NCI-H2171 (cell line): ENCODE results near the gene M1AP.
A peak's percentile ranks its signal among the peaks of the same experiment; 100 is the strongest.

Source experiments
- DNase-seq: peaks from one replicate; lab custom pipeline; 2025; lab: John Stamatoyannopoulos, UW

The M1AP gene

DNA sequence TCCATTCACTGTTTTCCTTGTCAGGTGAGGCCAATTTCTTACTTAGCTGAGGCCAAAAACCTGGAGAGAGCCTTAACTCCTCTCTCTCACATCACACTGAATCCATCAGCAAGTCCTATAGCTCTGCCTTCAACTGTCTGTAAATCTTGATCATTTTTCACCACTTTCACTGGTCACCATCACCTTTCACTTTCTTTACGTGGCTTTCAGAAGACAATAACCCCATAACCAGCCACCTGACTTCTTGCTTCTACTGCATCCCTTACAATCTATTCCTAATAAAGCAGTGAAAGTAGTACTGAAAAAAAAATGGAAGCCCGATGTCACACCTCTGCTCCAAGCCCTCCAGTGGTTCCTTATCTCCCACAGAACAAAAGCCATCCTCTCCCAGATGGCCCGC is 102.1 kb downstream of the M1AP start:
- DNase-seq: no peak

DNA sequence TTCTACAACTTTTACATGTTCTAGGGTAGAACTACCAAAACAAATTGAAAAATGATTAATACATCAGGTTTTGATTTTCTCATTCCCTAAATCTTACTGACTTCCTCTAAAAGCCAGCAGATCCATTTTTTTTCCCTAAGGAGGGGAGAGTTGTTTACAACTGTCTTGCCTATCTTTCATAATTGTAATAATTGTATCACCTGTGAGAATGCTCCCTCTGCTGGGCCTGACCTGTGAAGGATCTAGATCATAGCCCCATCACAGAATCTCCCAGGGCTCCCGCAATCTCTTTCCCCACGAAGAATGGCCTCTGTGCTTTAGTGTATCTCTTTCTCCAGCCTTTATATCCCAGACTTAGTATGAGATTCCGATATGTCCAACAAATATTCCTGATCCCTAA is 103.5 kb downstream of the M1AP start:
- DNase-seq: no peak

DNA sequence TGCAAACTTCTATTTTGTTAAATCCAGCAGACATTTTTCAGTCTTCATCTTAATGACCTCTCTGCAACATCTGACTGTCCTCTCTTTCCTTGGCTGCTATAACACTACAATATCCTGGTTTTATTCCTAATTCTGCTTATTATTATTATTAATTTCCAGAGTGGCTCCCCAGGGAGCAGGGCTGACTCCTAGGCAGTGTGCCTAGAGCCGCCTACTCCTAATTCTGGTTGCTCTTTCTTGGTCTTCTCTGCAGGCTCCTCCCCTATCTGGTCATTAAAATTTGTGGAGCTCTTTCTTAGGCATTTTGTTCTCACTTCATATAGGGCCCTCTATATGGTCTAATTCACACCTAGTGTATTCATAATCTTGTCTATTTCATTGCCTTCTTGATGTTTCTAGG is 105.2 kb downstream of the M1AP start:
- DNase-seq: no peak

DNA sequence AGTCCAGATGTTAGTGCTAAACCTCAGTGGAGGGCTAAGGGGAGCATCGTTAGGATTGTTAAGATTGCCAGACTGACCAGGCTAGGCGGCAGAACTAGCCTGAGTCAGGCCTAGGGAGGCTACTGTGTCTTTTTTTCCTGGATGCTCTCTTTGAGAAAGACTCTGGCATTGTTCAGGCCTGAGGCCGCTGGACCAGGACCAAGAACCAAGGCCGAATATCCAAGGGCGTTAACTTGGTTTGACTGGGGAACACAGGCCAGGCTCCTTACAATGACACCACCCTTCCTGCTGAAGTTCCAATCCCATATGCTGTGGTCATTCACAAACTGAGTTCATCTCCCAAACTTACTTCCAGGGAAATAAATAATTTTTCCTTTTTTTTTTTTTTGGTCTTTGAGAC is 107.8 kb downstream of the M1AP start:
- no peak for DNase-seq

DNA sequence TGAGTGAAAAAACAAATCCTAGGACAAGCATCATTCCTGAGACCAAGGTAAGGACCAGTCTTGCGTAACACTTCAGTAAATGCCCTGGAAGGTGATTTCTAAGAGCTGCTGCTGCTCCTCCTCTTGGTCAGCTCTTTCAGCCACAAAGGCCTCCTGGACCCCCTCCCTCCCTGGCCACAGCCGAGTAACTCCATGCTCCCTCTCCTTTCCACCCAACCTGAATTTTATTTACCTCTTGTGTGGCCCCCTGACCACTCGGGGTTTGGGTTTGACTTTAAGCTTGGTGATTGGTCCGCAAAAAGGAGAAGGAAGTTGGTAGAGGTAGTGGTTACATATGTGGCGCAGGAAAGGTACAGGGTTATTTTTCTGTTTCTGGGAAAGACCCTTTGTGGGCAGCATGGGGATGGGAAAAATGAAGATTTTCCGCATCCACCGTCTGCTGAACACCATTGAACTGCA is 109.2 kb downstream of the M1AP start:
- no peak for DNase-seq

DNA sequence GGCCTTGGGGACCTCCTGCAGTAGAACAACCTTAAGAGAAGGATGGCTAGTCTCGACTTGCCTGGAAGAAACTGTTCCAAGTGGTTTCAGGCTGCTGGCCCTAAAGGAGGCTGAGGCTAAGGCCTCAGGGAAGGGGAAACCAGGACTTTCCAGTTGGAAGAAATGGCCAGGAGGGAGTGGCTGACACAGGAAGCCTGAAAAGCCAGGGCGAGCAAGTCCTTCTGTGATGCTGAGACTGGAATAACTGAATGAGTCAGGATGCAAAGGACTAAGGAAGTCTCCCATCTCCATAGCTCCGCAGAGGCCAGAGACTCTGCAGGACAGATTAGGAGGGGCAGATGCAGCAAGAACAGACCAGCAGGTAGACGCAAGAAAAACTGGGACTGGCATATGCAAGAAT is 111.0 kb downstream of the M1AP start:
- DNase-seq: no peak

DNA sequence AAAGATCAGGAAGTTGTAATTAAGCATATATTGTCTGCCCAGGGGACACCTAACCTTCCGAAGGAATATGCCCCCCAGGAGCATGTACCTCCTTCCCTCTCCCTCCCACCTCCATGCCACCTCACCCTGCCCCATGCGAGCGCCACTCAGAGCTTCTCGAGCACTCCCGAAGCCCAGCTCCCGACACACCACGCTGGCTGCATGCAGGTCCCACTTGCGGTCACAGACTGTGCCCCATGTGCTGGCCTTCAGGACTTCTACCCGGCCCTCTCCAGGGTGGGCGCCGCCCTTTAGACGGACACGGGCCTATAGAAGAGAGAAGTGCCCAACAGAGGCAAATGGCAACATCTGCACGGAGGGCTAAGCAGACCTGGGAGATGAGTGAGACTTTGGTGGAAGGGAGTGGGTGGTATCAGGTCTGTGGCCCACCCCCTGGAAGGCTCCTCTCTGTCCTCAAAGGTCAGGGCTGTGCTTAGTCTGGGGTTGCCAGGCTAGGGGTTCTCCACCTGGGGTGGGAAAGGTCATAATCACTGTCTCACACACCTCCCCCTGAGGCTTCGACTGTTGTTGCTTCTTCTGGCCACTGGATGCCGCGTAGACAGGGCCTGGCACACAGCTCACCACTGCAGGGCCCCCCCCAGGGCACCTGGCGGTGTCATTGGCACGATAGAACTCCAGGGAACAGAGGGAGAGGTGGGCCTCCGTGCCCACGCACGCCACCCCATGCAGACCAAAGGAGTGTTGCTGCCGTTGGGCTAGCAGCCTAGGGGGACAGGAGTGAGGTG is 111.8 kb downstream of the M1AP start:
- DNase-seq: no peak

DNA sequence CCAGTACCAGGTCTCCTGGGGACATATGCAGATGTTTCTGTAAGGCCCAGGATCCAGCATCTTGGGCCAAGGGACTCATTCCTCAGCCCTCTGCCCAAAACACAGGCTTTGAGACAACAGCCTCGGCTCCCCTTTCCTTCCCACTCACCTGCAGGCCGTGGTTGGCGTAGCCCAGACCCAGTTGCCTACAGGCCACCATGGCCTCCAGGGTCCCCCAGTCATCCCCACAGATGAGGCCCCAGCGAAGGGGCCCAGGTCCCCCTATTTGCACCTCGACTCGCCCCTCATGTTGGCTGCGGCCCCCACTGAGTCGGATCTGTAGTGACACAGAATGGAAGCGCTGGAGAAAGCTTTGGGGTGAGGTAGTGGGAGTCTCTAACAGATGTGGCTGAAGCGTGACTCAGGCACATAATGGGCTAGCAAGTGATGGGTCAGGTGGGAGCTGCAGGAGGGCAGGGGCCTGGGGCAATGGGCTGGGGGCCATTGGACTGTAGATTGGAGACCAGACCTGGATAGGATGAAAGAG is 112.6 kb downstream of the M1AP start:
- no peak for DNase-seq

DNA sequence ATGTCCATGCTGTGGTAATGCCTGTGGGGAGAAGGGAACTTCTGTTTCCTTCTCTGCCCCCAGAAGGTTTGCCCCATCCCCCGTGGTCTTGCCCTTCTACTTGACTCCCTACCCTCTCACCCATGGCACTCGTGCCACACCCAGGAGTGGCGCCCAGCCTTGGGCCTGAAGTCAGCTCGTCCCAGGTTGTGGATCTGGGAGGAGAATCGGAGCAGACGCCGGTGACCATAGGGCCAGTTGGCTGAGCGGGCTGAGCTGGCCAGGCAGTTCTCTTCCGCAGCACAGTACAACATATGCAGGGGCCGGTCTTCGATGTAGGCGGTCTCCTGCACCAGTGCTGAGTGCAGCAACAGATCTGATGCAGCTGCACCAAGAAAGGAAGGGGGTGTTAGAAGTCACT is 113.7 kb downstream of the M1AP start:
- no peak for DNase-seq

DNA sequence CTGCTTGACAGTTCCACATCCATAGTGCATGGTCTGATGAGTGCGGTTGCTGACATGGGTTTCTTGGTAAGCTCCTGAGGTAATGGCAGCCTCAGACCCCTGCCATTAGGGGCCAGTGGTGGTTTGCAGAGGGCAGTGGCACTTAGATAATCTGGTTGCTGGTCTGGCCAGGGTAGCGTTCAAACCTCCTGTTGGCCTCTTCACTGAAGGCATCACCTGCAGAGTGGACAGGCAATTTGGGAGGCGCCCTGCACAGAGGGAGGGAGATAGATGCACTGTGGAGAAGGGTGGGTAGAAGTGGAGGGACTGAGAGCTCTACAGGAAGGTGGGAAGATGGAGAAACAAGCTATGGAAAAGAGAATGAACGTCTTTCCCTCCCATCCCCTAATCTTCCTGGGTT is 114.7 kb downstream of the M1AP start:
- no peak for DNase-seq

DNA sequence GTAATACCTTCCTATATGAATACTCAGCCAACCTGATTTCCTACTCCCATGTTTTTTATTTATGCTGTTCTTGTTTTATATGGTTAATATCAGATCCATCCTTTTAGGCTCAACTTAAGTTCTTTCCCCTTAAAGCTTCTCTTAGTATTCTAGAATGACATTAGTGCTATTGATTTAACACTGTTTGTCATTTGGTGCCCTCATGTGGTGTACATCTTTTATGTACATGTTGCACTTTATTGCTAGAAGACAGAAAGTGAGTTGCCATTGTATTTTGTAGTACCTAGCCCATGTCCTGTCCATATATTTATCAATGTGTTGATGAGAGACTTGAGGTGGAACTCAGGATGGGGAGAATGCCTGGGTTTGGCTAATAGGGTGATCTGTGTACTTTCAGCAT is 115.9 kb downstream of the M1AP start:
- DNase-seq: no peak

DNA sequence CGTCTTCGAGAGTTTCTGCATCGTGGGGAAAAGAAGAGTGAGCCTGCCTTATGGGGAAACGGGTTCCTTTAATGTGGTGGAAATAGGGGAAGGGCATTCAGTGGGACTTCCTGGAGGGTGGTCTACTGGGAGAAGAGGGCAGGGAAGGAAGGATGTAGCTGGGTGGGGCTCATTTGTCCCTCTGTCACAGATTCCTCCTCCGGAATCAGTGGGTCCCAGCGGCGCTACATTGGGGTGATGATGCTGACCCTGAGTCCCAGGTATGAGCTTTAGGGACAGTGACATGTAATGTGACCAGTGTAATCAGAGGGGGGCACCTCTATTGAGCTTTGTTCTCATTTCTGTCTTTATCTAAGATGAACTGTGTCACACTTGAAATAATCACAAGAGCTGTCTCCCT is 116.5 kb downstream of the M1AP start:
- no peak for DNase-seq

DNA sequence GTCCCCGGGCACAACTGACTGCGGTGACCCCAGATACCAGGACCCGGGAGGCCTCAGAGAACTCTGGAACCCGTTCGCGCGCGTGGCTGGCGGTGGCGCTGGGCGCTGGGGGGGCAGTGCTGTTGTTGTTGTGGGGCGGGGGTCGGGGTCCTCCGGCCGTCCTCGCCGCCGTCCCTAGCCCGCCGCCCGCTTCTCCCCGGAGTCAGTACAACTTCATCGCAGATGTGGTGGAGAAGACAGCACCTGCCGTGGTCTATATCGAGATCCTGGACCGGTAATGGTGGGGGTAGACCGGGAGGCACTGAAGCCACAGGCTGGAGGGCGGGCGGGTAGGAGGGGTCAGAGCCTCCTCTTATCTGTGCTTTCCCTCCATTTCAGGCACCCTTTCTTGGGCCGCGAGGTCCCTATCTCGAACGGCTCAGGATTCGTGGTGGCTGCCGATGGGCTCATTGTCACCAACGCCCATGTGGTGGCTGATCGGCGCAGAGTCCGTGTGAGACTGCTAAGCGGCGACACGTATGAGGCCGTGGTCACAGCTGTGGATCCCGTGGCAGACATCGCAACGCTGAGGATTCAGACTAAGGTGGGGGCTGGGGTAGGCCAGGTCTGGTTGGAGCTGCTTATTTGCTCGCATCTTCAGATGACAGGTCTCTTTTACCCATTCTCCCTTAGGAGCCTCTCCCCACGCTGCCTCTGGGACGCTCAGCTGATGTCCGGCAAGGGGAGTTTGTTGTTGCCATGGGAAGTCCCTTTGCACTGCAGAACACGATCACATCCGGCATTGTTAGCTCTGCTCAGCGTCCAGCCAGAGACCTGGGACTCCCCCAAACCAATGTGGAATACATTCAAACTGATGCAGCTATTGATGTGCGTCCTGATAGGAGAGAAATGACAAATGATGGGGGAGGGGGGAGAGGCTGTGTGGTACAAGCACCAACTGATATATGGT is 117.6 kb downstream of the M1AP start:
- no peak for DNase-seq

DNA sequence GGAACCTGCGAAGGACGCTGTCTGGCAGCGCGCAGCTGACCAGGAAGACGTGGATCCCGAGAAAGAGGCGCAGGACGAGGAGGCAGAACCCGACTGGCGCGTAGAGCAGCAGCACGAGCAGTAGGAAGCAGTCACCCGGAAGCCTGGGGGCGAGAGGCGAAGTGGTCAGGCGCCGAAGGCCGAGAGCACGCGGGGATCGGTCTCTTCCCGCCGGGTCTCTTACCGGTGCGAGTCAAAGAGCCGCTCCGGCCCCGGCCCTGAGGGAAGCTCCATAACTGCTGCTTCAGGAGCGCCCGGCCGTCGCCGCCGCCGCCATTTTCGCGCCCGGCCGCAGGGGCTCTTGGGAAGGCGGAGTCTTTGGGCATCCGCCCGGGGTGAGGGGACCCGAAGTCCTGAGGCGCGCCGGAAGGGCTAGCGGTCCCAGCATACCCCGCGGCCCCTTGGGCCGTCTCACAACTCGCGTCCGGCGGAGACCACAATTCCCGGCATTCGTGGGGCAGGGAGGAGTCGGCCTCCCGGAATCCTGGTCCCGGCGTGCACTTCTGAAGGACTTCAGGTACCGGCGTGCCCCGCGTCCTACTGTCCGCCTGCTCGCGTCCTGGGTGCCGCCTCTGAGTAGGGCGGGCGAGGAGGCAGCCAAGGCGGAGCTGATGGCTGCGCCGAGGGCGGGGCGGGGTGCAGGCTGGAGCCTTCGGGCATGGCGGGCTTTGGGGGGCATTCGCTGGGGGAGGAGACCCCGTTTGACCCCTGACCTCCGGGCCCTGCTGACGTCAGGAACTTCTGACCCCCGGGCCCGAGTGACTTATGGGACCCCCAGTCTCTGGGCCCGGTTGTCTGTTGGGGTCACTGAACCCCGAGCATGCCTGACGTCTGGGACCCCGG is 118.5 kb downstream of the M1AP start, which contains the start of the genes AUP1 and HTRA2:
TSS of gene AUP1 (minus strand) at position 350 of the 882 bp plus-strand sequence. CDS start at position 273, 77 bp downstream.
TSS of gene HTRA2 (plus strand) at position 577 of the 882 bp plus-strand sequence. CDS start at position 651, 74 bp downstream.
- DNase-seq: peak; percentile 98

DNA sequence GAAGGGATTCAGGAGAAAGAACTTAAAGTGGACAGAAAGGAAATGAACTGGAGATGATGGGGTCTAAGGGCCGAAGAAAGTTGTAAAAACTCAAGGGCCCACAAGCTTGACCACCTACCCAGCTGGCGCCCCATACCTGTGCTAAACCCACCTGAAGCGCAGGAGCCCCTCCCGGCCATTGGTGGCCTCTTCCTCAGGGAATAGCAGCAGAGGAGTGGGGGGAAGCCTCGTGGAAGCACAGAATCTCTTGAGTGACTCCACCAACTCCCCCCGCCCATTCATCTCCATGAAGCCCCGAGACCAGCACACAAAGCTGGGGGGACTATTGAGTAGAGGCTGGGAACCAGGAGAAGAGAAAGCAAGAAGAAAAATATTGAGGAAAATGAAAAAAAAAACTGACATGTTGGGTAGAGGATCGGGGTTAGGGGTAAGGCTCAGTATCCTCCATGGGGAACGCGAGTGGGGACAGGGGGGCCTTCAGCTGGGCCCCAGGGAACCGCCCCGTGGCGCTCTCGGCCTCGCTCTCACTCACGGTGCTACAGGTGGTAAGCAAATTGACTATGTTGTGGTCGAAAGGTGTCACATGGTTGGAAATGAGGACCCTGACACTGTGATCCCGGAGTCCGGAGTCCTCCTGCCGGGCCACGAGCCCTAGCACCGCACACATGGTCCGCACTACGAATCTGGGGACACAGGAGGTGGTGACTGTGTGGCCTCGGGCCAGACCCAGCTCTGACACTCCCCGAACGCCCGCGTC is 119.4 kb downstream of the M1AP start:
- no peak for DNase-seq

DNA sequence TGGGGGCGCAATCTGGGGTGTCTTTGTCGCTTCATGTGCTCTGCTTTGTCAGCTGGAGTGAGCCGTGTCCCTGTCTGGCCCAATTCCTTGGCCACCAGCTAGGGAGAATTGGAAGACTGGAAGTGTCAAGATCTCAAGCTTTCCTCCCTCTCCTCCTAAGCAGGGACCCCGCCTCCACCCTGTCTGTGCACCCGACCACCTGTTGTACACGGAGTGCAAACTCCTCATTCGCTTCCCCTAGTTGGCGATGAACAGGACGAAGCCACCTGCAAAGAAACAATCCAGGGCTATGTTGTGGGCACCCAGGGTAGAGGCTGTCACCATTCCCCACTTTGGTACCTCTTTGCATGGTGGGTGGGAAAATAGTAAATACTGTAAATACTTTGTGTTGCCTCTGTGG is 120.4 kb downstream of the M1AP start:
- DNase-seq: no peak

DNA sequence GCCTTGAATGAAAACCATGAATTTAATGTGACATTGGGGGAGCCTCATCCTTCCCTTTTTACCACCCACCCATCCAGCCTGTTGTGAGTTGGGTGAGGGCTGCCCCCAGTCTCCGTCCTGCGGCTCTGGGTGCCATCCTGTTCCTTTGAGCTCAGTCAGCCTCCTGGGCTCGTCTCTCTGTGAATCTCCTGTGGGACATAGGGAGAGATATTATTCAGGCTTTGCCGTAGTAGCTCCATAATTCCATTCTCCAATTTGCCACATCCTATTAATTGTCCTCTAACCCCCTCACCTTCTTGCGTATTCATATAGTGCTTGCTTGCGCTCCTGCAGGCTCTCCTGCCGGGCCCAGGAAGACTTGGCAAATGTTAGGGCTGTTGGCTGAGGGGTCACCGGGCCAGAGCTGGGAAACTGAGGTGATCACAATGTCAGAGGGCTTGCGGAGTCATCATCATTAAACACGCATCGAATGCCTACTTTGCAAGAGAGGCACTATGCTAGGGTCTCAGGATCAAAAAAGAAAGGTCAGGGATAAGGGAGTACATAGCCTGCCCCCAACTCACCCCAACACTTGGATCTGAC is 121.4 kb downstream of the M1AP start:
- DNase-seq: no peak

DNA sequence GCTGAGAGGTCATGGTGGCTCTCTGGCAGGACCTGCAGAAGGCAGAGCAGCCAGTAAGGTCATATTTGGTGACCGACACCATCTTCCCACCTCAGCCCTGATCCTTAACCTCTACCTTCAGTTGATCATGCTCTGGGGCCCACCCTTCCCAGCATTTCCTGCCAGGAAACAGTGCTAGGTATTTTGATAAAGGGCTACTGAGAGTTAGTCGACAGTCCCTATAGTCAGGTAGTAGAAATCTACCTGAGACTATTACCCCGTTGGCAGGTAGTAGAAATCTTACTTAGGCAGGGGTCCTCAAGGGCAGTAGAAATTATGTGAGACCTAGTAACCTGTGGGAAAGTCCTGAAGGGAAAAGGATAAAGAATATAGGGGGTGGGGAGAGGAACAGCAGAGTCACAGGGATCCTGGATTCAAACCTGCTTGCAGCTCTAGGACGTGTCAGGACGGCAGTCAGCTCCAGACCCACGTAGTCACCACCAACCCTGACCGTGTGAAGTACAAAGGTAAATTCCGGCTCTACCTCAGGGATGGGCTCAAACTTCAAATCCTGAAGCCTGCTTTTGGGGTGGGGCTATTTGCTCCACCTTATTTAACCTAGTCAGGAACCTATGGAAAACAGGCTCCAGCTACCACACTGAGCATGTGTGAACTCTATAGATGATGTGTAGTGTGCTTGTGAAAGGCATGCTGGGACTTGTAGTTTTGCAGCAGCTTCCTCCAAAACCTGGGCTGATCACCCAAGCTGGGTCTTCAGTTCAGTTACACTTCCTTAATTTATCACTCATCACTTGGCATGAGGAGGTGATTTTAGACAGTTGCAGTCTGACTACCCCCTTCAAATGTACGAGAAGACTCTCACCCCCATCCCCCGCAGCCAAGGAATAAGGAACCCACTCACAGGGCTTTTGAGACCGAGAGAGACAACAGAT is 122.1 kb downstream of the M1AP start, which contains the start of gene DQX1:
TSS of gene DQX1 (minus strand) at position 515 of the 932 bp plus-strand sequence. CDS start at position 13, 502 bp downstream.
- no peak for DNase-seq
